Hepatocyte (in vitro differentiated cells): ENCODE measurements around the gene PDZD11. TPM values are rescaled to one million over a fixed set of nuclear protein-coding genes. Genes with fewer than 3 reads are reported as not detected.
"Not testable (repeated sequence)": the region's sequence is repeated elsewhere in the genome, so short reads cannot be mapped to it uniquely, and the experiment has no call there.

Experiments used
- DNase-seq: peaks from one replicate; pipeline ENCODE4 v3.0.0-alpha.2; 2016; ENCODE audit warnings: low spot score
- H2AFZ ChIP-seq: fragments of 200-600 bp; sonication (generic); 2 replicates; pipeline ENCODE4 v1.6.0; 2016; ENCODE audit warnings: antibody characterized with exemption, mild to moderate bottlenecking
- H3K27ac ChIP-seq: fragments of 200-600 bp; sonication (generic); 2 replicates; pipeline ENCODE4 v1.5.1; 2016; ENCODE audit warnings: mild to moderate bottlenecking
- H3K27me3 ChIP-seq: fragments of 200-600 bp; sonication (generic); 2 replicates; pipeline ENCODE4 v1.6.1; 2016
- H3K36me3 ChIP-seq: fragments of 200-600 bp; sonication (generic); replicated peaks from 2 replicates; pipeline ENCODE4 v1.5.1; 2016; ENCODE audit warnings: low read depth; ENCODE audit not compliant: insufficient read depth
- H3K4me1 ChIP-seq: fragments of 200-600 bp; sonication (generic); 2 replicates; pipeline ENCODE4 v1.5.1; 2016; ENCODE audit warnings: mild to moderate bottlenecking, moderate library complexity; ENCODE audit not compliant: insufficient read depth
- H3K4me2 ChIP-seq: fragments of 200-600 bp; sonication (generic); 2 replicates; pipeline ENCODE4 v1.6.0; 2016
- H3K4me3 ChIP-seq: fragments of 200-600 bp; sonication (generic); 2 replicates; pipeline ENCODE4 v1.5.1; 2016; ENCODE audit warnings: mild to moderate bottlenecking
- H3K79me2 ChIP-seq: fragments of 200-600 bp; sonication (generic); 2 replicates; pipeline ENCODE4 v1.6.0; 2017; ENCODE audit warnings: mild to moderate bottlenecking
- H3K9me2 ChIP-seq: fragments of 200-600 bp; sonication (generic); replicated peaks from 2 replicates; pipeline ENCODE4 v1.6.0; 2017; ENCODE audit warnings: mild to moderate bottlenecking; ENCODE audit not compliant: insufficient read depth
- H3K9me3 ChIP-seq: fragments of 200-600 bp; sonication (generic); 2 replicates; pipeline ENCODE4 v1.5.1; 2016; ENCODE audit warnings: low read depth, mild to moderate bottlenecking
- H4K20me1 ChIP-seq: fragments of 200-600 bp; sonication (generic); 2 replicates; pipeline ENCODE4 v1.6.0; 2016; ENCODE audit warnings: mild to moderate bottlenecking; ENCODE audit not compliant: insufficient read depth, poor library complexity, severe bottlenecking
- EZH2 ChIP-seq: fragments of 200-600 bp; sonication (generic); IDR thresholded peaks from 2 replicates; pipeline ENCODE4 v1.6.1; 2016; ENCODE audit warnings: antibody characterized with exemption, mild to moderate bottlenecking, borderline replicate concordance
- EZH2phosphoT487 ChIP-seq: fragments of 200-600 bp; sonication (generic); IDR thresholded peaks from one replicate; pipeline ENCODE4 v1.6.1; 2018; ENCODE audit warnings: antibody characterized with exemption, mild to moderate bottlenecking, low read depth, moderate library complexity; ENCODE audit not compliant: unreplicated experiment, severe bottlenecking
- WGBS: methylation state at CpG from one replicate; pipeline ENCODE4 v1.1.6; 2016; ENCODE audit warnings: low lambda C conversion rate; ENCODE audit errors: missing lambda C conversion rate; 5-methylcytosine and 5-hydroxymethylcytosine counted together
- polyA plus RNA-seq: library from polyadenylated mRNA; unstranded; fragments of >200 nt; fragmentation: Nextera tagmentation; extraction: Ambion mirVana; gene quantifications from 2 replicates; pipeline ENCODE4 v1.2.1, GENCODE V29; 2016
- total RNA-seq: library from RNA; depleted of rRNA; stranded (reverse); fragments of >200 nt; gene quantifications from 2 replicates; pipeline ENCODE4 v1.2.3, GENCODE V29; 2014
- TF ChIP-seq, protein P1 (sequence below): fragments of 200-600 bp; sonication (generic); IDR thresholded peaks from 2 replicates; pipeline ENCODE4 v1.5.1; 2016; ENCODE audit warnings: antibody characterized with exemption, mild to moderate bottlenecking; ENCODE audit not compliant: poor library complexity

PDZD11 gene
- total and polyA plus RNA-seq, 2 experiments from 2014 or later, result 38.8 to 52.5 TPM

GRCh38 chrX:70281951-70282350 lies 7.8 kb downstream of the PDZD11 start, which contains the start of gene RAB41:
Gene RAB41 (plus strand): TSS chrX:70282172. CDS start chrX:70282218, 46 bp downstream.
- no peaks in the 10 kb centered on the region for H3K9me3 ChIP-seq

GRCh38 chrX:70280573-70280972 lies 9.2 kb downstream of the PDZD11 start:
- no peak for DNase-seq
- no peak overlapping the region for H3K4me2 ChIP-seq
- H3K27ac ChIP-seq, result no peak overlapping the region
- H3K9me3 ChIP-seq, result no peaks in the 10 kb centered on the region
- no peaks in the 10 kb centered on the region for H3K79me2 ChIP-seq
- no peak overlapping the region for H3K4me3 ChIP-seq
- H3K9me2 ChIP-seq, result no peaks in the 10 kb centered on the region
- WGBS, result 79% methylated on average over 3 of the region's 3 CpGs
- H3K4me1 ChIP-seq, result no peaks in the 10 kb centered on the region
- no peaks in the 10 kb centered on the region for H4K20me1 ChIP-seq
- H2AFZ ChIP-seq, result no peak overlapping the region
- H3K36me3 ChIP-seq, result no peaks in the 10 kb centered on the region
- H3K27me3 ChIP-seq, result no peaks in the 10 kb centered on the region
- TF ChIP-seq EZH2phosphoT487, result no peak
- TF ChIP-seq, protein P1, sequence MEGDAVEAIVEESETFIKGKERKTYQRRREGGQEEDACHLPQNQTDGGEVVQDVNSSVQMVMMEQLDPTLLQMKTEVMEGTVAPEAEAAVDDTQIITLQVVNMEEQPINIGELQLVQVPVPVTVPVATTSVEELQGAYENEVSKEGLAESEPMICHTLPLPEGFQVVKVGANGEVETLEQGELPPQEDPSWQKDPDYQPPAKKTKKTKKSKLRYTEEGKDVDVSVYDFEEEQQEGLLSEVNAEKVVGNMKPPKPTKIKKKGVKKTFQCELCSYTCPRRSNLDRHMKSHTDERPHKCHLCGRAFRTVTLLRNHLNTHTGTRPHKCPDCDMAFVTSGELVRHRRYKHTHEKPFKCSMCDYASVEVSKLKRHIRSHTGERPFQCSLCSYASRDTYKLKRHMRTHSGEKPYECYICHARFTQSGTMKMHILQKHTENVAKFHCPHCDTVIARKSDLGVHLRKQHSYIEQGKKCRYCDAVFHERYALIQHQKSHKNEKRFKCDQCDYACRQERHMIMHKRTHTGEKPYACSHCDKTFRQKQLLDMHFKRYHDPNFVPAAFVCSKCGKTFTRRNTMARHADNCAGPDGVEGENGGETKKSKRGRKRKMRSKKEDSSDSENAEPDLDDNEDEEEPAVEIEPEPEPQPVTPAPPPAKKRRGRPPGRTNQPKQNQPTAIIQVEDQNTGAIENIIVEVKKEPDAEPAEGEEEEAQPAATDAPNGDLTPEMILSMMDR, result no peak
- no peak for TF ChIP-seq EZH2

More at GRCh38 chrX:70281951-70282350, 7.8 kb downstream of the PDZD11 start, which contains the start of gene RAB41:
- Histone ChIP-seq H3K4me2 (no peak within 1 kb of the TSS), H2AFZ (no peak within 1 kb of the TSS), H3K36me3 (no peaks in the 10 kb centered on the region), H3K27me3 (no peaks in the 10 kb centered on the region), H4K20me1 (no peaks in the 10 kb centered on the region), H3K27ac (no peak within 1 kb of the TSS), H3K4me3 (no peak within 1 kb of the TSS), H3K9me2 (no peaks in the 10 kb centered on the region), H3K79me2 (no peaks in the 10 kb centered on the region), H3K4me1 (no peaks in the 10 kb centered on the region)
- 92% methylated on average over 21 of the region's 21 CpGs for WGBS
- TF ChIP-seq EZH2phosphoT487 (no peak), EZH2 (no peak)
- TF ChIP-seq, protein P1, result no peak
- DNase-seq, result no peak

DNA sequence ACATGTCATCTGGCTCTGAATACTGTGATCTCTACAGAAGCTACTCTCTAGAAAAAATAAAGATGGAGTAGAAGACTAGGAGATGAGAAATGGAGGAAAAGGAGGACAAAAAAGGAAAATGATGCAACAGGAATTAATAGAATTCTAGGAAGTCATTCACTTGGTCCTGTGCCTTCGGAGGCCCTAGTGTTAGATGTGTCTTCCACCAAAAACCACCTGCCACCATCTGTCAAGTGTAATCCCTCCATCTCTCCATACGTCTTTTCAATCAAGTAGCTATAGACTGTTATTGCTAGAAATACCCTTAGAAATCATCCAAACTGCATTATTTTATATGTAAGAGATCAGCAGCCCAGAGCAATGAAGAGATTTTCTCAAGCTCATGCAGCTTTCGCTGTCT lies 10.6 kb downstream of the PDZD11 start:
- H3K4me1 ChIP-seq, result no peaks in the 10 kb centered on the region
- no peaks in the 10 kb centered on the region for H3K36me3 ChIP-seq
- no peaks in the 10 kb centered on the region for H3K79me2 ChIP-seq
- H4K20me1 ChIP-seq, result no peaks in the 10 kb centered on the region
- H3K9me3 ChIP-seq, result no peaks in the 10 kb centered on the region
- TF ChIP-seq EZH2 (no peak), EZH2phosphoT487 (no peak)
- TF ChIP-seq, protein P1, result no peak
- 76% methylated on average over 3 of the region's 3 CpGs for WGBS
- no peaks in the 10 kb centered on the region for H3K9me2 ChIP-seq
- no peaks in the 10 kb centered on the region for H3K27me3 ChIP-seq
- H3K27ac ChIP-seq, result no peak overlapping the region
- H3K4me3 ChIP-seq, result no peak overlapping the region
- no peak overlapping the region for H2AFZ ChIP-seq
- no peak overlapping the region for H3K4me2 ChIP-seq
- no peak for DNase-seq

GRCh38 chrX:70274029-70274428 lies 15.7 kb downstream of the PDZD11 start:
- not testable (repeated sequence) for H2AFZ ChIP-seq, H3K4me1 ChIP-seq, H3K27me3 ChIP-seq, H3K4me2 ChIP-seq, H3K27ac ChIP-seq, H3K9me3 ChIP-seq, H3K4me3 ChIP-seq, DNase-seq, H3K36me3 ChIP-seq, H3K79me2 ChIP-seq, H4K20me1 ChIP-seq, H3K9me2 ChIP-seq
- WGBS, result 84% methylated on average over 7 of the region's 7 CpGs
